HG03558 (cell line): Measurements from ENCODE around the gene UBE2D3.

Experiments used
- ATAC-seq: cut with Tn5 transposase; IDR thresholded peaks from one replicate; pipeline ENCODE4 v1.9.1; 2021; ENCODE audit warnings: moderate number of reproducible peaks; ENCODE audit not compliant: unreplicated experiment; ENCODE audit errors: extremely low read depth

Gene UBE2D3

DNA sequence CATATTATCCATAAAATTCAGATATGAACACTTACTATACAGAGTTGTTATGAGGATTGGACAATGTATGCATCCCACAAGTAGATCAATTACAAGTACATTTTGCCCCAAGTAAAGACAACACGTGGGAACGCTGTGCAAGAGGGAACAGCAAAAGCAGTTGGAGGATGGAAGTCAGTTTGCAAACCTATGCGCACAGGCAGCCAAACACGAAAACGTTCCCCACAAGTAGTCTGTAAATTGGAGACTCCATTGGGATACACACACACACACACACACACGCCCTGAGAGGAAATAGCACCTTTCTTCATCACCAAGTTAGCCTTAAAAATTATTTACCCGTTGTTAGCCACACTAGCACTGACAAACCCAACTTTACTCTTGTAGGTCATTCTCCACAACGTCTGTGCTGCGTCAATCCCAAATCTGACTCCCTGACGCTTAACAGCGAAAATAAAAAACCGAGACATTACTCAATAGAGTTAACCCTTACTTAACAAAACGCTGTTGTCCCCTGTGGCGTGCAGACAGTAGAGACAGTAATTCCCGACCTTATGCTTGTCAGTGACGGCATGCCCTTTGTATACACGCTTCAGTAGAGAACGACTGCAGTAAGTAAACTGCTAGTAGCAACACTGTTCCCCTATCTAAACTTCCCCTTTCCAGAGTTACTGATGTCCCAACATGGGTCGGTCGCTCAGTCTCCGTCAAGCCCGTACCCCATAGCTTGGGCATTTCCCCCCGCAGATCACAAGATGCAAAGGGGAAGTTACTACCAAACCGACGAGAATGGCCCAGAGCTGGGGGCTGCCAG is 67.3 kb downstream of the UBE2D3 start:
- ATAC-seq: peak; percentile 27

- ATAC-seq: no peak
These were observed 68.8 kb downstream of the UBE2D3 start for GRCh38 chr4:102758241-102759160.

DNA sequence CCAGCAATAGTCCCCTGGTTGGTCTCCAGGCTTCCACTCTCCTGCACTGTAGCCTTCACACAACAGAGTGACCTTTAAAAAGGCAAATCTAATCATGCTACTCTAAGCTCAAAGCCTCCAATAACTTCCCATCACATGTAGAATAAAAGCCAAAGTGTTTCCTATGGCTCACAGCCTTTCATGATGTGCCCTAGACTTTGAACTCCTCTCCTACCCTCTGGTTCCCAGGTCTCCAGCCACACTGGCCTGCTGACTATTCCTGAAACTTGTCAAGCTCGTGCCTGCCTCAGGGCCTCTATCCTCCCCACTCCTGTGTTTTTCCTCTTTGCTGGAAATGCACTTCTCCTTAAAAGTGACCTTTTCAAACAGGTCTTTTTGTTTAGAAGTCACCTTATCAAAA is 69.7 kb downstream of the UBE2D3 start:
- no peak for ATAC-seq

- no peak for ATAC-seq
These were observed 73.3 kb downstream of the UBE2D3 start for GRCh38 chr4:102754044-102754443.

DNA sequence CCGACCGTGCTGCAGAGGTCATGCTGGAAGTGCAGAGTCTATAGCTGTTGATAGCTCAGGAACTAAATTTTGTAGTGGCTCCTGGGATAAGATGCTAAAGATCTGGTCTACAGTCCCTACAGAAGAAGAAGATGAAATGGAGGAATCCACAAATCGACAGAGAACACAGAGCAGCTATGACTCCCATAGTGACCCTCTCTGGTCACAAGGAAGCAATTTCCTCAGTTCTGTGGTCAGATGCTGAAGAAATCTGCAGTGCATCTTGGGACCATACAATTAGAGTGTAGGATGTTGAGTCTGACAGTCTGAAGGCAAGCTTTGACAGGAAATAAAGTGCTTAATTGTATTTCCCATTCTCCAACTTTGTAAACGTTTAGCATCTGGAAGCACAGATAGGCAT is 75.4 kb downstream of the UBE2D3 start:
- ATAC-seq: no peak
